GM19239 (cell line): ENCODE data around the gene PROKR1.
A peak's percentile ranks its signal among the peaks of the same experiment; 100 is the strongest.
"Not testable (repeated sequence)": the region's sequence is repeated elsewhere in the genome, so short reads cannot be mapped to it uniquely, and the experiment has no call there.

Experiments used
- DNase-seq: peaks from one replicate; pipeline ENCODE4 v3.0.0; 2011; ENCODE audit warnings: low spot score; ENCODE audit not compliant: insufficient read length
- FAIRE-seq: peaks from 2 replicates; lab custom pipeline; 2011; peaks lifted over from hg19 to GRCh38; lab: Jason Lieb, UNC

PROKR1 gene

GRCh38 chr2:68653034-68653433 lies 9.7 kb downstream of the PROKR1 start:
- DNase-seq (no peak), FAIRE-seq (no peak)

DNA sequence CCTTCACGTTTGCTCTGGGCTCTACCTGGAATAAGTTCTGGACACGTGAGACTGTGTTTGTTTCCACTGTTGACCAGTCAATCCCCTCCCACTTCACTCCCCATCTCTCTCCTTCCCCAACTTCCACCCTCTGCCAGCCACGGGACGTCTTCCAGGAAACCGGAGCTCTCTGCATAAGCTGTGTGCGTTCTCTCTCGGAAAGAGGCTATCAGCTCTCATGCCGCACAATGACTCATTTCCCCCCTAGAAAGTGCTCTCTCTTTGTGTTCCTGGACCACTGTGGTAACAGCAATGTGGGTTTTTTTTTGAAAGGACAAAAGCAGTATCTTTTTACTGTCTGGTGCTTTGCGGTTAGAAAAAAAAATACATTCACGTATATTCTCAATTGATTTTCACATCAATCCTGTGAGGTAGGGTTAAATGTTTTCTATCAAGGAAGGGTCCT lies 10.2 kb downstream of the PROKR1 start:
- FAIRE-seq (no peak), DNase-seq (no peak)

DNA sequence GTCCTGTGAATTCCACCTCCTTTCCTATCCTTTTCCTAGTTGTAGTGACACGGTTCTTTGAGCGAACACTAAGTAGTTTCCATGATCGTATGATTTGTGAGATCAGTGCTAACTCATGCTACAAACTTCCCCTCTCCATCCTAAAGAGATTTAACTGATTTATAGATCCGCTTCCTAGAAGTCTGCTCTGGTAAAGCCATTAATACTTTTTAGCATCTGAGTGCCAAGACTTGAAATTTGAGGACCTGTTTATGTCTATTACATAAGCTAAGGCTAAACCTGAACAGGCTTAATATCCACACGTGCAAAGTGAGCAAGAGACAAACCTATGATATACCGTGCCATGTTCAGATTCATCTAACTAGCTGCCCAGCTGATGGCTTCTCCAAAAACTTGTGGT lies 14.9 kb downstream of the PROKR1 start:
- DNase-seq, result no peak
- FAIRE-seq, result no peak

- no peak for DNase-seq
- no peak for FAIRE-seq
Observed at GRCh38 chr2:68659081-68659480, 15.7 kb downstream of the PROKR1 start.

DNA sequence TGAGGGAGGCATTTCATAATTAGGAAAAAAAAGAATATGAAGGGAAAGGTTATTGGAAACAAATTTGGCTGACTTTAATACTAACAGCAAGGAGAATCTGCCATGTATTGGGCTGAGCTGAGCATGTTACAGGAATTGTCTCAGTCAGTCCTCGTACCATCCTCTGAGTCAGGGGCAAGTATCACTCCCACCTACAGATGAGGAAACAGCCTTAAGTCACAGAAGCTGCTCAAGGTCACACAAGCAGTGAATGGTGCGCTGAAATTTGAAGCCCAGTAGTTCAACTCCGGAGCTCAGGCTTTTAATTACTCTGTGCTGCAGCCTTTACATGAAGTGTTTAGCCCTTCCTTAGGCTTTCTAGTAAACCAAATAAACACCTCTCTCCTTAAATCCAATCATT lies 17.3 kb downstream of the PROKR1 start:
- DNase-seq, result no peak

GRCh38 chr2:68662466-68662865 lies 19.1 kb downstream of the PROKR1 start:
- FAIRE-seq (no peak), DNase-seq (no peak)

More for the DNA sequence above, 17.3 kb downstream of the PROKR1 start:
- FAIRE-seq, result no peak

DNA sequence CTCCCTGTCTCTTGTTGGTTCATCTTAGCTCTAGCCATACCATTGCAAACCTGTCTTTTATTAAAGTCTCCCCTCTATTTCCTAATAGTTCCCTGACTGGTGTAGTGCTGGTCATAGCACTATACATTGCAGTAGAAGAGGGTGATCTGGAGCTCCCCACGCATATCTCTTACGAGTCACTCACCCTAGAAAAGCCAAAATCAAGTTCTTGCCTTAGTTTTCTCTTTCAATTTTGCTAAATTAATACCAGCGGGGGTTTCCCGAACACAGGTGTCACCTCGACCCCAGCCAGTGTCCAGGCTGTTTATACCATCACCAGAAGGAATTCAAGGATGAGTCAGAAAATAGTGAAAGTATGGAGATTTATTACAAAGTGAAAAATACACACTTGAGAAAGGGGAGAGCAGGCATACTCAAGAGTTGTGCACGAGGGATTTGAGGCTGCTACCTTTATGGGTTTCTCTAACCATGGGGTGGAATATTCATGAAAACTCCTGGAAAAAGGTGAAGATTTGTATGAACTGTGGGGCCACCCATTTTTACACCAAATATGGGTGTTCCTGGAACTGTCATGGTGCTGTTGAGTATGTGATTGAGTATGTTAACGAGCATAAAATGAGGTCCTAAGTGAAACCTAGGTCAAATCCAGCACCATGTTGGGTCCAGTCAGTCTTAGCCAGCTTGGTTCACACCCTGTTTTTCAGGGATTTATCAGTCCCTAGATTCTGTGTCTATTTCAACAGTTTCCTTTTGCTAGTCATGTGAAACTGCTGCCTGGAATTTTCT lies 20.2 kb downstream of the PROKR1 start:
- FAIRE-seq (no peak), DNase-seq (no peak)

- FAIRE-seq, result no peak
Observed at GRCh38 chr2:68667371-68667770, 24.0 kb downstream of the PROKR1 start.

GRCh38 chr2:68669651-68670050 lies 26.3 kb downstream of the PROKR1 start:
- FAIRE-seq, result no peak
- DNase-seq, result no peak

More at GRCh38 chr2:68667371-68667770, 24.0 kb downstream of the PROKR1 start:
- DNase-seq, result no peak

- no peak for DNase-seq
- no peak for FAIRE-seq
Observed at GRCh38 chr2:68671961-68672360, 28.6 kb downstream of the PROKR1 start.

- no peak for DNase-seq
- no peak for FAIRE-seq
Observed at GRCh38 chr2:68673631-68674030, 30.3 kb downstream of the PROKR1 start.

DNA sequence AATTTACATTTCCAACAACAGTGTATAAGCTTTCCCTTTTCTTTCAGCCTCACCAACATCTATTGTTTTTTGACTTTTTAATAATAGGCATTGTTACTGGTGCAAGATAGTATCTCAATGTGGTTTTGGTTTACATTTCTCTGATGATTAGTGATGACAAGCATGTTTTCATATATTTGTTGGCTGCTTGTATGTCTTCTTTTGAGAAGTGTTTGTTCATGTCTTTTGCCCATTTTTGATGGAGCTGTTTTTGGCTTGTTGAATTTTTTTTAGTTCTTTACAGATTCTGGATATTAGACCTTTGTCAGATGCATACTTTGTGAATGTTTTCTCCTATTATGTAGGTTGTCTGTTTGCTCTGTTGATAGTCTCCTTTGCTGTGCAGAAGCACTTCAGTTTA lies 32.1 kb downstream of the PROKR1 start:
- no peak for FAIRE-seq
- no peak for DNase-seq

- FAIRE-seq, DNase-seq: not testable (repeated sequence)
Observed at GRCh38 chr2:68677837-68678236, 34.5 kb downstream of the PROKR1 start.

DNA sequence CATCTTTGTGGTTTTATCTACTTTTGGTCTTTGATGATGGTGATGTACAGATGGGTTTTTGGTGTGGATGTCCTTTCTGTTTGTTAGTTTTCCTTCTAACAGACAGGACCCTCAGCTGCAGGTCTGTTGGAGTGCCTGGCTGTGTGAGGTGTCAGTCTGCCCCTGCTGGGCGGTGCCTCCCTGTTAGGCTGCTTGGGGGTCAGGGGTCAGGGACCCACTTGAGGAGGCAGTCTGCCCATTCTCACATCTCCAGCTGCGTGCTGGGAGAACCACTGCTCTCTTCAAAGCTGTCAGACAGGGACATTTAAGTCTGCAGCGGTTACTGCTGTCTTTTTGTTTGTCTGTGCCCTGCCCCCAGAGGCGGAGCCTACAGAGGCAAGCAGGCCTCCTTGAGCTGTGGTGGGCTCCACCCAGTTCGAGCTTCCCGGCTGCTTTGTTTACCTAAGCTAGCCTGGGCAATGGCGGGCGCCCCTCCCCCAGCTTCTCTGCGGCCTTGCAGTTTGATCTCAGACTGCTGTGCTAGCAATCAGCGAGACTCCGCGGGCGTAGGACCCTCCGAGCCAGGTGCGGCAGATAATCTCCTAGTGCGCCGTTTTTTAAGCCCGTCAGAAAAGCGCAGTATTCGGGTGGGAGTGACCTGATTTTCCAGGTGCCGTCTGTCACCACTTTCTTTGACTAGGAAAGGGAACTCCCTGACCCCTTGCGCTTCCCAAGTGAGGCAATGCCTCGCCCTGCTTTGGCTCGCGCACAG lies 36.0 kb downstream of the PROKR1 start:
- not testable (repeated sequence) for DNase-seq, FAIRE-seq

DNA sequence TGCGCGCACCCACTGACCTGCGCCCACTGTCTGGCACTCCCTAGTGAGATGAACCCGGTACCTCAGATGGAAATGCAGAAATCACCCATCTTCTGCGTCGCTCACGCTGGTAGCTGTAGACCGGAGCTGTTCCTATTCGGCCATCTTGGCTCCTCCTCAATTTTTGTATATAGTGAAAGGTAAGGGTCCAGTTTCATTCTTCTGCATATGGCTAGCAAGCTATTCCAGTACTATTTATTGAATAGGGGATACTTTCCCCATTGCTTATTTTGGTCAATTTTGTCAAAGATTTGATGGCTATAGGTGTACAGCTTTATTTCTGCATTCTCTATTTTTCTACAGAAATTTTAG lies 36.5 kb downstream of the PROKR1 start:
- DNase-seq, FAIRE-seq: not testable (repeated sequence)

DNA sequence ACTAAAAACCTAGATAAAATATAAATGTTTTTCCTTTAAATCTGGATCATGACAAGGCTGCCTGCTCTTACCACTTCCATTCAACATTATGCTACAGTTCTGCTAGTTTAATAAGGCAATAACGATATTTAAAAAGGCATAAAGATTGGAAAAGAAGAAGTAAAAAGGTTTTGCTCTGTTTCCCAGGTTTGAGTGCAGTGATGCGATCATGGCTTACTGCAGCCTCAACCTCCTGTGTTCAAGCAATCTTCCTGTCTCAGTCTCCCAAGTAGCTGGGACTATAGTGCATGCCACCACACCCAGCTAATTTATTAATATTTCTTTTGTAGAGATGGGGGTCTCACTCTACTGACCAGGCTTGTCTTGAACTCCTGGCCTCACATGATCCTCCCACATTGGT lies 40.8 kb downstream of the PROKR1 start:
- no peak for FAIRE-seq
- DNase-seq, result no peak

DNA sequence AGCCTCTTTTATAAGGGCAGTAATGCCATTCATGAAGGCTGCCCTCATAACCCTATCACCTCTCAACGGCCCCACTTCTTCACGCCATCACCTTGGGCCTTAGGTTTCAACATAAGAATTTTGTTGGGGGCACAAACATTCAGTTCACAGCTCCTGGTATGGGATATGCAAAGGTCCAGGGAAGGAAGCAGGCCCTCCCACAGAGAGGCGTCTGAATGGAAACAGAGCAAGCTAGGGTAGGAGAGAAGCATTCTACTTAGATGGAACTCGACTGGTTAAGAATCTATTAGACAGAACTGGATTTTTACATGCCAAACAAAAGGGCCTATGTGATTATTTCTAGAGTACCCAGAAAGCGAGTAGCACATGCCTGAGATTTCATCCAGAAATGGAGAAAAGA lies 42.8 kb downstream of the PROKR1 start:
- no peak for DNase-seq
- FAIRE-seq, result no peak

DNA sequence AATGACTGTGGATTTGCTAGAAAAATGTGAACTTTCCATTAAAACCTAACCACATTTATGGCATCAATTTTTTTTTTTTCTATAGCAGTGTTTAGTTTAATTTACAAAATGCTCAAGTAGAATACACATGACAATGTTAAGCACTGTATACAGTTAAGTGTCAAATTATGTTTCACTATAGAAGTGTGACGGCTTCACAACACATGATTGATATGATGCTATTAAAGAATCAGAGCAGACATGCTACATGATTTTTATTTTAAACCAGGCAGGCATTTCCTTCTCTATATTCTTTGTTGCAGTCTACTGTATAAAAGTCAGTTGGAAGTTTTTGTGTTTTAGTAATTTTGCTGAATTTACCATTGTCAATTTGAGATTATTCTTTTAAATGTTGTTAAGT lies 43.6 kb downstream of the PROKR1 start:
- no peak for DNase-seq
- FAIRE-seq, result peak; percentile 67

DNA sequence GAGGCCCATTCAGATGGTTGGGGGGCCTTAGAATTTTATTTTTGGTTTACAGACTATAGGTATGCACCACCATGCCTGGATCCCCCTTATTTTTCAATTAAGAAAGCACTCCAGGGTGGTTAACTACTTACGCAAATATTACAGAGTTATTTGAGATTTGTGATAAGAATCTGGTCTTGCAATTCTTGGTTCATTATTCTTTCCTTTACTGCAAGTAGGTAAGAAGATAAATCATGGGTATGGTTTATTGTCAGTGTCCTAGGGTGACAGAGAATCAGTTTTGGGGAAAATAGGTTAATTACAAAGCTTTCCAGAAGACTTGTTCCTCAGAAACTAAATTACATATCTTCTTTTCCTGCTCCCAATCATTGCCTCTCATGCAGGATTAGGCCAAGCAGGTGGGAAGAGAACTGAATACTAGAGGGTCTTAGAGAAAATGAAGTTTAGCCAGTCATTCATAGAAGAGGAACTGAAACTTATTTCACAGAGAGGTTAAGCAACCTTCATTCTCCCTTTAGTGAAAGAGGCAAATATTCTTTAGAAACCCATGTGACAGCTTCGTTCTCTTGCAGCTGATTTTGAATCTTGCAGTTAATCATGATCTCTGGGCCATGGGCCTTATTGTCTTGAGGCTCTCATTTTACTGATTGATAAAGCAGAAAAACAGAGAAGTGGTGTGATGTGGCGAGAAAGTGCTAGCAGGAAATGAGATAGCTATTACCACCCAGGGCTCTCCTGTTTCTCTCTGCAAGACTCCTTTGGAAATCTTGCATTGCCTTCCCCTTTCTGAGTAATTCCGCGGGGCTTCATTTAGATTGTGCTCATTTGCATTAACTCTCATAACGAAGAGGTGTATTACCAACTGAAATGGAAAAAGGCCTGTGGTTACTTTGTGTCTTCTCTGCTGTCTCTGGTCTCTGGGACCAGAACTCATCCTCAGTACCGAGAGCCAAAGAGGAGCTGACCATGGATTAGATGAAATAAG lies 46.5 kb downstream of the PROKR1 start:
- FAIRE-seq, result peak; percentile 98
- DNase-seq, result peak; percentile 56

DNA sequence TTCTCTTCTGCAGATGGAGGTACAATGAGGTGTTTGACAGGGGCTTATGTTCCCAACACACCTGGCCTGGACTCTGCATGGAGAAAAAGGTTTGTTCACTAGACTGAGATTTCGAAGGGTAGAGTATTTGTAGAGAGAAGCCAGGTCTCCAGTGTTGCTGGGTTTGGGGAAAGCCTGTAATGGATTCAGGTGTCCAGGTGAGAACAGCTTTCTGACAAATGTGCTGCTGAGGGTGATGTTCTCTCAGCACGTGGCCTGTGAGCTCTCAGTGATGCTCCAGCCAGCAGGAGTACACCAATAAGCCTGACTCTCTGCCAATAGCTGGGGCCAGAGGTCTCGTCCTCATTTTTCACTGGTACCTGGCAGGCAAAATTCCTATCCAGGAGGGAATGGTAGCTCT lies 47.5 kb downstream of the PROKR1 start:
- FAIRE-seq, result no peak
- no peak for DNase-seq
